Gastroesophageal sphincter (tissue), 4 donors: ENCODE measurements around the gene RRAGC. TPM values are rescaled to one million over a fixed set of nuclear protein-coding genes. Genes with fewer than 3 reads are reported as not detected.
"Not testable (repeated sequence)": the region's sequence is repeated elsewhere in the genome, so short reads cannot be mapped to it uniquely, and the experiment has no call there.

Experiments
- ATAC-seq: fragments of 150-250 bp; one replicate; pipeline ENCODE4 v1.9.1; 2016; ENCODE audit warnings: mild to moderate bottlenecking, moderate library complexity
- H3K27ac ChIP-seq, 4 donors: fragments of 200-600 bp; sonication (generic) in 3 of 4; 1 replicate in 3 of 4; 2 replicates in 1 of 4; pipeline ENCODE4 v1.5.1; 2016 to 2019
- H3K27me3 ChIP-seq: fragments of 200-600 bp; sonication (generic); one replicate; pipeline ENCODE4 v1.5.1; 2019
- H3K36me3 ChIP-seq, 2 donors: fragments of 200-600 bp; sonication (generic); one replicate each; pipeline ENCODE4 v1.5.1; 2019; ENCODE audit warnings: control low read depth in 1 of 2
- H3K4me1 ChIP-seq, 3 donors: fragments of 200-600 bp; sonication (generic); 1 replicate in 2 of 3; 2 replicates in 1 of 3; pipeline ENCODE4 v1.5.1; 2016 to 2019; ENCODE audit warnings: control low read depth in 2 of 3
- H3K4me3 ChIP-seq, 2 donors: fragments of 200-600 bp; sonication (generic); one replicate each; pipeline ENCODE4 v1.5.1; 2019; ENCODE audit warnings: mild to moderate bottlenecking in 1 of 2, moderate library complexity in 1 of 2
- H3K9me3 ChIP-seq, 3 donors: fragments of 200-600 bp; sonication (generic); one replicate each; pipeline ENCODE4 v1.5.1; 2017 to 2019; ENCODE audit warnings: control low read depth in 2 of 3
- CTCF ChIP-seq, 4 experiments: fragments of 200-600 bp in 2 of 4; fragments of 450-650 bp in 2 of 4; sonication (generic) in 1 of 4; IDR thresholded peaks; one replicate each; pipeline ENCODE4 v1.5.1; 2017 to 2019; ENCODE audit warnings: antibody characterized with exemption in 4 of 4, mild to moderate bottlenecking in 2 of 4, moderate library complexity in 2 of 4
- EP300 ChIP-seq: sonication (generic); formaldehyde crosslinking; IDR thresholded peaks from one replicate; pipeline ENCODE4 v1.6.1; 2017; ENCODE audit warnings: antibody characterized with exemption, mild to moderate bottlenecking
- POLR2A ChIP-seq, 2 donors: fragments of 450-650 bp; IDR thresholded peaks; one replicate each; pipeline ENCODE4 v1.6.1; 2017; ENCODE audit warnings: antibody characterized with exemption in 2 of 2, mild to moderate bottlenecking in 2 of 2, moderate library complexity in 1 of 2
- POLR2AphosphoS5 ChIP-seq: sonication (generic); formaldehyde crosslinking; IDR thresholded peaks from one replicate; pipeline ENCODE4 v1.6.1; 2017; ENCODE audit warnings: antibody characterized with exemption
- WGBS, 2 donors: methylation state at CpG; one replicate each; pipeline ENCODE4 v1.1.5; 2018; ENCODE audit warnings: low coverage in 1 of 2; 5-methylcytosine and 5-hydroxymethylcytosine counted together
- total RNA-seq, 4 donors: library from RNA; depleted of rRNA; stranded (reverse); fragments of >200 nt; gene quantifications; one replicate each; pipeline ENCODE4 v1.1.0, GENCODE V29; 2016

Gene RRAGC
- total RNA-seq, 4 donors from 2014 or later = 19.5 to 25.0 (median 20.5) TPM

GRCh38 chr1:38858833-38859560 is 575 bp downstream of the RRAGC start:
- peak; percentile 73 for TF ChIP-seq POLR2AphosphoS5
- no peak for TF ChIP-seq CTCF (IDR thresholded peaks at IDR 0.05)
- no peak for TF ChIP-seq EP300
- Histone ChIP-seq H3K4me3 (peak overlapping the region; percentile 85 to 97), H3K36me3 (peaks cover 0 to 33% of the 10 kb centered on the region in 2 donors), H3K27ac (peak overlapping the region; percentile 82 to 93 (median 90)), H3K9me3 (no peaks in the 10 kb centered on the region), H3K27me3 (no peaks in the 10 kb centered on the region), H3K4me1 (peaks cover 4 to 69% (median 25%) of the 10 kb centered on the region in 3 donors)
- peak; percentile 24 for ATAC-seq
- 0% methylated on average over 1 to 4 of the region's 51 CpGs for WGBS, 2 donors

GRCh38 chr1:38852780-38853179 is 6.8 kb downstream of the RRAGC start:
- Histone ChIP-seq H3K27ac (no peak overlapping the region), H3K4me1 (peaks cover 0 to 19% (median 6%) of the 10 kb centered on the region in 3 donors), H3K36me3 (peaks cover 0 to 84% of the 10 kb centered on the region in 2 donors), H3K4me3 (no peak overlapping the region), H3K27me3 (no peaks in the 10 kb centered on the region), H3K9me3 (no peaks in the 10 kb centered on the region)
- WGBS, 2 donors = 71 to 88% methylated on average over 3 to 4 of the region's 4 CpGs
- TF ChIP-seq POLR2A (IDR thresholded peaks at IDR 0.05) = no peak
- no peak for TF ChIP-seq CTCF (IDR thresholded peaks at IDR 0.05)
- TF ChIP-seq POLR2AphosphoS5 = no peak
- no peak for TF ChIP-seq EP300
- ATAC-seq = no peak

- ATAC-seq = no peak
- peaks cover 0 to 93% of the 10 kb centered on the region in 2 donors for H3K36me3 ChIP-seq
- WGBS, 2 donors = 62 to 63% methylated on average over 1 of the region's 1 CpG
Observed at GRCh38 chr1:38848071-38848470, 11.5 kb downstream of the RRAGC start.

GRCh38 chr1:38846210-38846609 is 13.4 kb downstream of the RRAGC start:
- no peak overlapping the region for H3K27ac ChIP-seq
- H3K9me3 ChIP-seq = no peaks in the 10 kb centered on the region
- no peaks in the 10 kb centered on the region for H3K4me1 ChIP-seq
- no peak for TF ChIP-seq POLR2A (IDR thresholded peaks at IDR 0.05)
- no peak for TF ChIP-seq POLR2AphosphoS5
- TF ChIP-seq EP300 = no peak
- no peak for TF ChIP-seq CTCF (IDR thresholded peaks at IDR 0.05)
- 95 to 100% methylated on average over 2 to 3 of the region's 3 CpGs for WGBS, 2 donors
- H3K4me3 ChIP-seq = no peak overlapping the region
- ATAC-seq = no peak
- H3K27me3 ChIP-seq = no peaks in the 10 kb centered on the region
- H3K36me3 ChIP-seq = peaks cover 0 to 97% of the 10 kb centered on the region in 2 donors

More at GRCh38 chr1:38848071-38848470, 11.5 kb downstream of the RRAGC start:
- TF ChIP-seq EP300 = no peak
- no peak for TF ChIP-seq POLR2AphosphoS5
- TF ChIP-seq POLR2A (IDR thresholded peaks at IDR 0.05) = no peak
- no peak for TF ChIP-seq CTCF (IDR thresholded peaks at IDR 0.05)
- Histone ChIP-seq H3K27ac (no peak overlapping the region), H3K27me3 (no peaks in the 10 kb centered on the region), H3K4me1 (no peaks in the 10 kb centered on the region), H3K9me3 (no peaks in the 10 kb centered on the region), H3K4me3 (no peak overlapping the region)

GRCh38 chr1:38845088-38845487 is 14.5 kb downstream of the RRAGC start:
- not testable (repeated sequence) for ATAC-seq

More at GRCh38 chr1:38845088-38845487, 14.5 kb downstream of the RRAGC start:
- H3K4me3 ChIP-seq, H3K27ac ChIP-seq, H3K9me3 ChIP-seq, H3K27me3 ChIP-seq: not testable (repeated sequence)
- WGBS, 2 donors = 94 to 100% methylated on average over 3 of the region's 3 CpGs
- peaks cover 0 to 10% (median 0%) of the 10 kb centered on the region in 3 donors for H3K4me1 ChIP-seq
- H3K36me3 ChIP-seq = peaks cover 0 to 95% of the 10 kb centered on the region in 2 donors
